ENCODE results near the gene CSRP2.

Gene CSRP2

DNA sequence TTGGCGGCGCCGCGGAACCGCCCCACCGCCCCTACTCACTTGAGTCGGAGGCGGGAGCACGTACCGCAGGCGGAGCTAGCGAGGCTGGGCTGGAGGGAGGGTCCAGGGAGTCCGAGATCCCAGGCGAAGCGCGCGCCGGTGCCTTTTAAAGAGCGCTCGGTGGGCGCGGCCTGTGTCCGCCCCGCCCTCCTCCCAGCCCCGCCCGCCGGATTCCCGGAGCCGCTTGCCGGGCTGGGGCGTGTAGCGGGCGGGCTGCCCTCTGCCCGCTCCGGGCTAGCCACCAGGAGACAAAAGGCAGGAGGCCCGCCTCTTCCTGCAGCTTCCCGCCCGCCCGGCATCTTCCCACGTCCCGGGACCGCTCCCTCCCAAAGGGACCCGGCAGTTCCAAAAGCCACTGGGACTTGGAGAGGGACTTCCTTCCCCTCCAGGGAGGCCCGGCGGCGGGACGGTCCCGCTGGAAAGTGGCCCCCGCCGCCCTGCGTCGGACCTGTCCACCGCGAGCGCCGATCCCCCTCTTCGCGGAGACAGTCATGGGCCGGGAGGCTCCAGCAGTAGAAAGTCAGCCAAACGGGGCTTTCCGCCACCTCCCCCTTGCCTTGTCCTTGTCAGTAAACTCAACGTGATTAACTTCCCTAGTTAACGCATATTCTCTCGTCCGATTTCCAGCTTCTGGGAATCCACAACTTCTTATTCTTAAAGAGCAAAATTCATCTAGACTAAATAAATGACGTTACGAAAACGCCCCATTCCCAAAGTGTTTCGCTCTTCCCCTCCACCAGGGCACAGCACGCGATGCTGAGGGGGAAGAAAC, at the start of gene CSRP2:
Gene CSRP2 (minus strand): TSS at position 121 of the 811 bp plus-strand sequence. CDS start 12,759 bp downstream, outside the sequence.
- DNase-seq = peak; percentile 79 to 86

DNA sequence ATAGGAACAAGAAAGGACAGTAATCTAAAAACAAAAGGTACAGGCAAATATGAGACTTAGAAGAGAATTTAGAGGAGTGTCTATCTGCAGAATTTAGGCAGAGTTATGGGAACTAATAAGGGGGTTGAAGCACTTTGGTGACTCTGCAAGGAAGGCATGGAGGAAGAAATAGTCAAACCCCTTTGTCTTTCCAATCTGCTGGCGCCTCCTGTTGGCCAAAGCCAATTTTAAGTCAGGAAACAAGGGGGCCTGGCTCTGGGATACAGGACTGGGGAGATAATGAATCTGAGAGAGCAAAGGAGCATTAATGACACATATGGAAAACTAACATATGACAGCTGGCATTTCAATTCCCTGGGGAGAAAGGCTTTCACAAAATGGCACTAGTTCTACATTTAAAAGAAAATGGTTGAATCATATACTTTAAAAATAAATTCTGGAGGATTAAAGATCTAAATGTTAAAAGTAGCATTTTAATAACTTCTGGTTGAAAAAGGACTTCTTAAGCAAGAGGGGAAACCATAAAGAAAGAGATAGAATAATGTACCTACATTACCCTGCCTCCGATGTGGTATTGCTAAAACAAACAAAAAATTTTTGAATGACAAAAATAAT, 48.5 kb upstream of the CSRP2 start:
- DNase-seq = peak; percentile 65 to 69

DNA sequence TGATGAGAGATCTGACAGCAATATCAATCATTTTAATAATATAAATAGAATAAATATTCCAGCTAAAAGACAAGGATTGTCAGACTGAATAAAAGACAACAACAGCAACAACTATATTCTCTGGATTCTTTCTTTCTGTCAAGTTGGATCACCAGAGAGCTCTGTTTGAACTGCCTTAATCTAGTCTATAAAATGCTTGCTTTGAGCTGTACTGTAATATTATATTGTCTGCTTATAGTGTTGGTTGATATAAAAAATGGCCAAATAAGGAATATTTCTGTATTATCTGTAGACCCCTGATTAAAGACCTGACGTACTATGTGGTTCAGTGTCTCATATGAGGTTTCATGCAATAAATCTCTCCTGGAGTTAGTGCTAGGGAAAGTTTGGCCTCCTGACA, 46.3 kb upstream of the CSRP2 start:
- DNase-seq = no peak

DNA sequence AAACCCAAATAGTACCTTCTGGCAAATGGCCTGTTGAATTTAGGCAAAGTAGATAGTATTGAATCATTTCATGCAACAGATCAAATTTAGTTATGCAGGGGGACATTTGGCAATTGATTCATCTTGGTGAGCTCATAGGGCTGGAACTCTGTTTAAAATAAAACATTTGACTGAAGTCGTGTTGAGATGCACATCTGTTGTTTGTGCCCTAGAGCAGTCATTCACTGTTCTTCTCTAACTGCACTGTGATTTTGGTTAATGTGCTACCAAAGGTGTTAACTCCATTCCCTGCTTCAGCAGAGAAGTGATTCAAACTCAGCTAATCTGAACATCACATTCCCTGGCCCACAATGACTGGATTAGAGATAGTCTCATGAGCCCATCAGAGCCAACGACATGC, 44.0 kb upstream of the CSRP2 start:
- DNase-seq = no peak

DNA sequence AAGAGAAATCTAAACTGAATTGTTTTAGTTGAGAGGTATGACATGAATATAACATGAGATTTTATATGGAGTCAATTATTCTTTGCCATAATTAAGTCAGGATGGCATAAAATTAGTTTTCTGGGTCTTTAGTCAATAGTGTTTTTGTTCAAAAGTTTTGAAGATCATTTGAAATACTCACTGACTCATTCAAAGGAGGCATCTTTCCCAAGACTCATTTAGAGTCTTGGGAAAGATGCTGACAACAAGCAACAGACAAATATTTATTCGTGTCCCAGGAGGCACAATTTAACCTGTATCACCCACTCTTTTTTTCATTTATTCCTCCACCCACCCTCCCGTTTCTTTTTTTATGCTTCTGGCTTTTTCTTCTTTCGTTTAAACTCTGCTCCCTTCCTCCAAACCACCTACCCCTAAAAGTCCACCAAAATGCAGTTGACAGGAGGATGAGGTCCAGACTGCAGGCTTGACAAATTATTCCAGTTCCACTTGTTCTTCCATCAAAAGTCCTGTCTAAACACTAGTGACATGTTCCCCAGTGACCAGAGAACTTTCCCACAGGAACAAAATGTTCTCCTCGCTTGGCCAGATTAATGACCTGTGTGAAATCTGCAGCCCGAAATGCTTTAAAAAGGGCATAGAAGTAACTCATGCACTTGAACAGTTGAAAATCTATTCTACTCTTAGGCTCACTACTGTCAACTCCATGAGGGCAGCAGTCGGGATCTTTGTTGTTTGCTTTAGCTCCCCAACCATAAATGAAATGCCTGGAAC, 43.3 kb upstream of the CSRP2 start:
- no peak for DNase-seq

DNA sequence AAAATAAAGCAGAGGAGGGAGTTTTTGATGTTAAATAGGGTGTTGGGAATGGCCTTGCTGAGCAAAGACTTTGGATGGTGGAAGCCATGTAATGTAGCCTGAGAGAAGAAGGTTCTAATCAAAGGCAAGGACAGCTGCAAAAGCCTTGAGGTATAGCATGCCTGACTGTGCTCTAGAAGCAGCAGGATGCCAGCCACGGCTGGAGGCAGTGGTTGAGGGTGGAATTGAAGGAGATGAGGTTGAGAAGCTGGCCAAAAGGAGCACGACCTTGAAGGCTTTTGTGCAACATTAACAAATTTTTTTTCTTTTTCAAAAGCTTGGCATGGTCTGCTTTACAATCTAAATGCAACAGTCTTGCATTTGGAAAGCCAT, 42.3 kb upstream of the CSRP2 start:
- DNase-seq = no peak

- peak in 1 of 2 experiments; percentile 18 for DNase-seq
These were observed 41.6 kb upstream of the CSRP2 start for GRCh38 chr12:76920172-76921099.

DNA sequence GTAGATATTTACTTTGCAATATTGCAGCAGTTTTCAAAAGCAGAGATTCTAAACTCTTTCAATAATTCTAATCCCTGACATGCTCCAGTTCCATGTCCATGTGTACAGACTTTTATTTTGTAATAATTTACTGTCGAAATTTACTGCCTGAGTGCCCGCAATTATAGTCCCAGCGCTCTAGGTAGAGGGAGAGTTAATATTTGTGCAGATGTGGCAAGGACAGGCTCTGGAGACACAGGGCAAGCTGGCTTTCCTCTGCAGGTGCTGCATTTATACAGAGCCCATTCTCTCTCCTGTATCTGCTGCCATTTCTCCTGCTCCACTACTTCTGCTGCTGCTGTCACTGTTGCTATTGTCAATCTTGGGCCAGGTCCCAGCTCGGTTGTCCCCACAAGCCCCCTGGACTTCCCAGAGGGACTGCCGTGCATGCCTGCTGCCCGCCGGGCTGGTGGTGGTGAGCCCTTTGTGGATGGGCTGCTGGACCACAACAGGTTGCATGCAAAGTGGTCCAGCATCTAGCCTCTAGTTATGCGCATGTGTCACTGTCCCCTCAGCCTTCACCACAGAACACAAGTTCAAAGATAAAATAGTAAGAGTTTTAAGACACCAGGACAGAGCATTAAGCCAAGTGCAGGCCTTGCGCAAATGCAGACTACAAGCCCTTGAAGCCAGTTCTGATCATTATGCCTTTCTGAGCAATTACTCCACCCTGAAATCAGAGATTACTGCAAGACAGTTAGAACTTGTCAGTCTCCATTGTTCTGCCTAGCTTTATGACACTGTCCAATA, 40.8 kb upstream of the CSRP2 start:
- DNase-seq = no peak

DNA sequence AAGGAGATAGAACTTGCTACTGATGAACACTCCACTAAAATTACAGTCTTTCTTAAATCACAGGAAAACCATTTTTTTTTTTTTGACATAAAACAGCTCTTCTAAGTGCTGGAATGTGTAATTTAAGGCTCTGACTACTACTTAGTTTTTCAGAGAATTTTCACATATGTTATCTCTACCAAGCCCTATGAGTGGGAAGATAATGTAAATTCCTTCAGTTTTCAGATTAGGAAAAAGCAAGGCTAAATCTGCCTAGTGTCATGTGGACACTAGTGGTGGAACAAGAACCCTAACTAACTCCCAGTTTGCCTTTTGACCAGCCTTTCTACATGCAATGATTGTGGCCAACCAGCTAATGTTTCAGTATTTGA, 37.3 kb upstream of the CSRP2 start:
- DNase-seq = no peak

DNA sequence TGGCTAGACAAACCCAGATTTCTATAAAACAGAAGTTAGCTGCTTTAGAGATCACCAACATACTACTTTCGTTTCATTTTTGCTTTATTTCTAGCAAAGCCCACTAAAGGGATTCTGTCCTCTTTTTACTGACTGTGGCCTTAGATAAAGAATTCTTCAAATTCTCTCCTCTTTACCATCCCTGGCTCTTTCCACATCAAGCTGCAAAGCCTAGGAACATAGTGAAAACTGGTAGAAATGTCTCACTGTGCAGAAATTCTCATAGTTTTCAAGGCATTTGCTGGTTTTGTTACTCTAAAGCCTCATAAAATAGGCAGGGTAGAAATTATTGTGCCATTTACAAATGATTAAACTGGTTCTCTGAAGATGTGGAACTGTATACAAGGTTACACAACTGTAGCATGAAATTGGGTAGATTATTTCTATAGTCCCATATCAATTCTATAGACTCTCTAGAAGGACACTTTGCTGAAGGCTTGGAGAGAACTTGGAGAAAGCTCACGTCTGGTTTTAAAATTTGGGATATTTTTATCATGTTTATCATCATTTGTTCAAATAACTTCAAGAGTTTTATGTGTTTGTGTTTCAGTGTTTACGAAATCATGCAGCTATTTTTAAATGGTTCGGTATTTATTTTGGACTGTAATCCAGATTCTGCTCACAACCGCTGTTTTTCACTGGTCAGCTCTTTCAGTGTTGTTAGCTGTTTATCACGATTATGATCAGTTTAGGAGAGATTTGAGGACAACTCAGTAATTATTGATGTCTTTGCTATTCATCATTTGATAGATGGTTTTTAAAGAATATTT, 36.7 kb upstream of the CSRP2 start:
- DNase-seq = no peak

DNA sequence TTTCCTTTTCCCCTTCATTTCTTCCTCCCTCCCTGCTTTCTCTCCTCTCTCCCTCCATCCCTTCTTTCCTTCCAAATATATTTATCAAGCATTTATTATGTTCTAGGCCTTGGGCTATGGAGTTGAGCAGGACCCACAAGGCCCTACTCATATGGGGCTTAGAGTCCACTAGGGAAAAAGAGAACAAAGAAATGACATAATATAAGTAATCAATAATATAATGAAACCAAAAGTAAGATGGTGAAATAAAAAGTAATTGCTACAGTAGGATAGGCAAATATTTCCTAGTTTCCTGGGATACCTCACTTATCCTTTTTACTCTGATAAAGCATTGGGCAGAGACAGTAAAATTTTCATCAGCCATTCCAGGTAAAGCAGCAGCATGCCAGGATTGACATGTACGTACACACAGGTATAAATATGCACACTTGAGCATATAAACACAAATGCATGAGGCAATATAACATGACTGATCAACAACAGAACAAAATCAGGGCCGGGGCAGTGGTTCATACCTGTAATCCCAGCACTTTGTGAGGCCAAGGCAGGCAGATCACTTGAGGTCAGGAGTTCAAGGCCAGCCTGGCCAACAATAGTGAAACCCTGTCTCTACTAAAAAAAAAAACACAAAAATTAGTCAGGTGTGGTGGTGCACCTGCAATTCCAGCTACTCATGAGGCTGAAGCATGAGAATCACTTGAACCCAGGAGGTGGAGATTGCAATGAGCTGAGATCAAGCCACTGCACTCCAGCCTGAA, 35.5 kb upstream of the CSRP2 start:
- no peak for DNase-seq

DNA sequence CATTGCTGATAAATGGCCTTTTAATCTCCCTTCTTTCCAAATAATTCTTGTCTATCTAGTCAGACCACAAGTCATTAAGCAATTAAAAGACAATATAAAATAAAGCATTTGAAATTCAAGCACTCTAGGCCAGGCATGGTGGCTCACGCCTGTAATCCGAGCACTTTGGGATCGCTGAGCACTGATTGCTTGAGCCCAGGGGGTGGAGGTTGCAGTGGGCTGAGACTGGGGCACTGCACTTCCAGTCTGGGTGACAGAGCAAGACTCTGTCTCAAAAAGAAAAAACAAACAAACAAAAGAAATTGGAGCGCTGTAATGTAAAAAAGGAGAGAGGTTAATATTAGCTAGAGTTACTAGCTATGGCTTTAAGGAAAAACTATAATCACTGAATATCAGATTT, 30.5 kb upstream of the CSRP2 start:
- DNase-seq = no peak

- no peak for DNase-seq
These were observed 29.6 kb upstream of the CSRP2 start for GRCh38 chr12:76908303-76909017.

- DNase-seq = no peak
These were observed 23.0 kb upstream of the CSRP2 start for GRCh38 chr12:76901628-76902380.

DNA sequence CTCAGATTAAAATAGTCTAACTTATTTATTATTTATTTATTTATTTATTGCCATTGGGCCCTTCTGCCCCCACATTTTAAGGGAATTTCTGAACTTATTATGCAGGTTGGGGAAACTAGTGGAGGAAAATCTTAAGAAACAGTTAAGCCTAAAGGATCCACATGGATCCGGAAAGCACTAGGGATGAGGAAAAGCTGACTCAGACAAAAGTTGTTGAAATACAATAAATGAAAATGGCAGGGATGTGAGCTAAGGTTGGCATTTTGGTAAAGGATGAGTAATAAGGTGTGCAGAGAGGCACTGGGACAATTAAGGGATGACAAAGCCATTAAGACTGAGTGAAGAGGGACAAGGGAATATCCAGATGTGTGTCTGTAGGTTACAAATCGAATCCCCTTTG, 20.7 kb upstream of the CSRP2 start:
- no peak for DNase-seq

DNA sequence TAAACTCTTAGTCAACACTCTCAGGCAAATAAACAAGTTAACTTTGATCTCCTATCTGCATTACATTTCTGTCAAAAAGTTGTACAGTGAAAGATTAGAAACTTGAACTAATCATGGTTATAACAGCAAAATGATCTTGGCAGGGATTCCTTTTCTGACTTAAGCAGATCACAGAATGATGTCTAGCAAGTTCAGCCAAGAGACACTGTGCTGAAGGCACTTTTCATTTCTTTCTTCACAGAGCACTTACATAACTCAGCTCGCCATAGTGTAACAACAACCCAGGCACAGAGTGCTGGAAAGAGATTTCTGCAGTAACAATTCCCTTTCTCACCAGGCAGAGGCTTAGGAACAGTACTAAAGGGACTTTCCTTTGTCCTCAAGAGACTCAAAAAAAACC, 19.6 kb upstream of the CSRP2 start:
- DNase-seq = no peak

DNA sequence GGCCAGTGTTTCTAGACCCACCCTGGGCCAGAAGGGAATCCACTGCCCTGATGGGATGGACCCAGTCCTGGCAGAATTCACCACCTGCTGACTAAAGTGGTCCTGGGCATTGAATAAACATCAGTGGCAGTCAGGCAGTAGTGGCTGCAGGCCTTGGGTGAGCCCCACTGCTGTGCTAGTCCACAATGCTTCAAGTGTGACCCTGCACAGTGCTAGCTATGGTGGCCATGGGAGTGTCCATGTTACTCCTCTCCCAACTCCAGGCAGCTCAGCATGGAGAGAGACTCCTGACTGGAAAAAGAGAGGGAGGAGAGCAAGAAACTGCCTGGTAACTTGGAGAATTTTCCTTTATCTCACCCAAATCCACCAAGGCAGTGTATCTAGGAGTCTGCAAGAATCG, 17.5 kb upstream of the CSRP2 start:
- no peak for DNase-seq

GRCh38 chr12:76895796-76896195, 17.0 kb upstream of the CSRP2 start:
- no peak for DNase-seq

- no peak for DNase-seq
These were observed 12.8 kb upstream of the CSRP2 start for GRCh38 chr12:76891609-76892008.

All from activated T-cell treated with anti-CD3 and anti-CD28 coated beads, Interleukin-2, amount 50 U/mL, for 48 hours (primary cell).